ENCODE measurements around the gene KLHL3.

- no peak for TF ChIP-seq POLR2A (IDR thresholded peaks at IDR 0.05)
- TF ChIP-seq CTCF (IDR thresholded peaks at IDR 0.05) = no peak
Observed at GRCh38 chr5:137668637-137669036, 67.3 kb downstream of the KLHL3 start.

Data from upper lobe of left lung (tissue), 4 donors.